Spleen (tissue), 7 donors: Measurements from ENCODE around the gene RHBDF2.

Source experiments
- CTCF ChIP-seq, 11 experiments: fragments of 200-600 bp in 7 of 11; fragments of 450-650 bp in 4 of 11; sonication (generic) in 4 of 11; IDR thresholded peaks in 8 of 11; conservative IDR thresholded peaks in 3 of 11; 1 replicate in 7 of 11; 2 replicates in 4 of 11; pipeline versions ENCODE4 v1.4.0 to v1.8.0; 2016 to 2021; ENCODE audit warnings: antibody characterized with exemption in 11 of 11, inconsistent platforms in 4 of 11, mild to moderate bottlenecking in 1 of 11
- POLR2A ChIP-seq, 3 donors: fragments of 450-650 bp; IDR thresholded peaks; one replicate each; pipeline ENCODE4 v1.5.1; 2017; ENCODE audit warnings: antibody characterized with exemption in 3 of 3, mild to moderate bottlenecking in 1 of 3
- POLR2AphosphoS5 ChIP-seq, 3 donors: sonication (generic); formaldehyde crosslinking; IDR thresholded peaks; one replicate each; pipeline ENCODE4 v1.5.1; 2017; ENCODE audit warnings: antibody characterized with exemption in 3 of 3
- donor health status: DM: no; HTN: no; CAD: no; lungs with moderate emphysema.
- donor health status: DM: no; HTN: no; CAD: no.
- donor health status: DM: no; HTN: no; CAD: no.

GRCh38 chr17:76478730-76479514 is 22.3 kb downstream of the RHBDF2 start:
- TF ChIP-seq CTCF (IDR thresholded peaks at IDR 0.05 in 8 of 11, conservative IDR thresholded peaks at IDR 0.05 in 3 of 11) (no peak), POLR2A (IDR thresholded peaks at IDR 0.05) (no peak), POLR2AphosphoS5 (IDR thresholded peaks at IDR 0.05) (peak in 2 of 3 donors; percentile 18 to 64)
